NCI-H345 treated with DMSO at 0.1 percent for 48 hours (cell line): ENCODE data around the gene C3.
"Not testable (repeated sequence)": the region's sequence is repeated elsewhere in the genome, so short reads cannot be mapped to it uniquely, and the experiment has no call there.

Source experiments
- DNase-seq: peaks from one replicate; lab custom pipeline; 2025; ENCODE audit not compliant: unreplicated experiment; lab: John Stamatoyannopoulos, UW

Gene C3

GRCh38 chr19:6667114-6667627, 53.3 kb downstream of the C3 start:
- no peak for DNase-seq

GRCh38 chr19:6664916-6665315, 55.5 kb downstream of the C3 start:
- no peak for DNase-seq

GRCh38 chr19:6663236-6664201, 56.9 kb downstream of the C3 start:
- DNase-seq = no peak

- no peak for DNase-seq
These were observed 57.7 kb downstream of the C3 start for GRCh38 chr19:6662702-6663101.

- DNase-seq = not testable (repeated sequence)
These were observed 58.8 kb downstream of the C3 start for GRCh38 chr19:6661509-6662244.

- DNase-seq = no peak
These were observed 59.5 kb downstream of the C3 start for GRCh38 chr19:6660930-6661329.

- not testable (repeated sequence) for DNase-seq
These were observed 64.1 kb downstream of the C3 start for GRCh38 chr19:6656390-6656789.

- no peak for DNase-seq
These were observed 65.8 kb downstream of the C3 start for GRCh38 chr19:6654347-6655310.

- DNase-seq = no peak
These were observed 67.7 kb downstream of the C3 start for GRCh38 chr19:6652805-6653094.

GRCh38 chr19:6651965-6652804, 68.3 kb downstream of the C3 start:
- no peak for DNase-seq

- DNase-seq = no peak
These were observed 71.3 kb downstream of the C3 start for GRCh38 chr19:6649185-6649584.

- DNase-seq = no peak
These were observed 72.2 kb downstream of the C3 start for GRCh38 chr19:6648141-6648715.

GRCh38 chr19:6644796-6645195, 75.7 kb downstream of the C3 start:
- no peak for DNase-seq

GRCh38 chr19:6640333-6640732, 80.1 kb downstream of the C3 start:
- DNase-seq = not testable (repeated sequence)

- no peak for DNase-seq
These were observed 81.0 kb downstream of the C3 start for GRCh38 chr19:6639439-6639838.

- DNase-seq = not testable (repeated sequence)
These were observed 87.0 kb downstream of the C3 start for GRCh38 chr19:6633456-6633813.

GRCh38 chr19:6632747-6633455, 87.5 kb downstream of the C3 start:
- not testable (repeated sequence) for DNase-seq

- DNase-seq = peak; percentile 4
These were observed 88.3 kb downstream of the C3 start for GRCh38 chr19:6632002-6632621.
